Duodenal mucosa (tissue), 2 donors: Measurements from ENCODE around the gene MDGA2.
"Not testable (repeated sequence)": the region's sequence is repeated elsewhere in the genome, so short reads cannot be mapped to it uniquely, and the experiment has no call there.

Experiments
- H3K27ac ChIP-seq: one replicate; pipeline ENCODE4 v1.7.0; 2013; ENCODE audit warnings: low read depth, low read length
- H3K27me3 ChIP-seq, 2 donors: one replicate each; pipeline ENCODE4 v1.7.0; 2013; ENCODE audit warnings: low read length in 2 of 2, control low read depth in 1 of 2; ENCODE audit not compliant: insufficient read depth in 2 of 2, control insufficient read depth in 1 of 2
- H3K36me3 ChIP-seq, 2 donors: one replicate each; pipeline ENCODE4 v1.7.0; 2013; ENCODE audit warnings: low read length in 2 of 2, control low read depth in 1 of 2; ENCODE audit not compliant: insufficient read depth in 2 of 2, control insufficient read depth in 1 of 2
- H3K4me1 ChIP-seq, 2 donors: one replicate each; pipeline ENCODE4 v1.7.0; 2013; ENCODE audit warnings: low read length in 2 of 2, control low read depth in 1 of 2; ENCODE audit not compliant: insufficient read depth in 2 of 2, control insufficient read depth in 1 of 2
- H3K4me3 ChIP-seq, 2 donors: one replicate each; pipeline ENCODE4 v1.7.0; 2013; ENCODE audit warnings: low read length in 2 of 2, low read depth in 1 of 2
- H3K9ac ChIP-seq, 2 donors: one replicate each; pipeline ENCODE4 v1.7.0; 2013; ENCODE audit warnings: low read length in 2 of 2, low read depth in 1 of 2
- H3K9me3 ChIP-seq, 2 donors: one replicate each; pipeline ENCODE4 v1.7.0; 2013; ENCODE audit warnings: low read length in 2 of 2, control low read depth in 1 of 2; ENCODE audit not compliant: control insufficient read depth in 1 of 2

MDGA2 gene

DNA sequence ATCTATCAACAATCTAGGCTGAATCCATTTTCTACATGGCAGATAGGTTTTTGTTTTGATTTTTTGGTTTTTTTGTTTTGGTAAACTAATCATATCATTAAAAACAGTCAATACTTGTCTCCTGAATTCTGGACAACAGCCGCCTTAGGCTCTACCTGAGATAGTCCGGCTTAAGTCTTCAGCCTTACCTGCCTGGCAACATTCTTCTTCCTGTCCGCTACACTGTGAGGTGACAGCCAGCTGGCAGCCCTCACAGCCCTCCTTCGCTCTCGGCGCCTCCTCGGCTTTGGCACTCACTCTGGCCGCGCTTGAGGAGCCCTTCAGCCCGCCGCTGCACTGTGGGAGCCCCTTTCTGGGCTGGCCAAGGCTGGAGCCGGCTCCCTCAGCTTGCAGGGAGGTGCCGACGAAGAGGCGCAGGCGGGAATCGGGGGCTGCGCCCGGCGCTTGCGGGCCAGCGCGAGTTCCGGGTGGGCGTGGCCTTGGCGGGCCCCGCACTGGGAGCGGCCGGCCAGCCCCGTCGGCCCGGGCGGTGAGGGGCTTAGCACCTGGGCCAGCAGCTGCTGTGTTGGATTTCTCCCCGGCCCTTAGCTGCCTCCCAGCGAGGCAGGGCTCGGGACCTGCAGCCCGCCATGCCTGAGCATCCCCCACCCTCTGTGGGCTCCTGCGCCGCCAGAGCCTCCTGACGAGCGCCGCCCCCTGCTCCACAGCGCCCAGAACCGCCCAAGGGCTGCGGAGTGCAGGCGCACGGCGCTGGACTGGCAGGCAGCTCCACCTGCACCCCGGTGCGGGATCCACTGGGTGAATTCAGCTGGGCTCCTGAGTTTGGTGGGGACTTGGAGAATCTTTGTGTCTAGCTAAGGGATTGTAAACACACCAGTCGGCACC is 49.0 kb downstream of the MDGA2 start:
- Histone ChIP-seq H3K9ac (no peak overlapping the region), H3K27me3 (no peaks in the 10 kb centered on the region), H3K27ac (no peak overlapping the region), H3K9me3 (peaks cover 0 to 3% of the 10 kb centered on the region in 2 donors), H3K4me1 (no peaks in the 10 kb centered on the region), H3K4me3 (no peak overlapping the region), H3K36me3 (no peaks in the 10 kb centered on the region)

DNA sequence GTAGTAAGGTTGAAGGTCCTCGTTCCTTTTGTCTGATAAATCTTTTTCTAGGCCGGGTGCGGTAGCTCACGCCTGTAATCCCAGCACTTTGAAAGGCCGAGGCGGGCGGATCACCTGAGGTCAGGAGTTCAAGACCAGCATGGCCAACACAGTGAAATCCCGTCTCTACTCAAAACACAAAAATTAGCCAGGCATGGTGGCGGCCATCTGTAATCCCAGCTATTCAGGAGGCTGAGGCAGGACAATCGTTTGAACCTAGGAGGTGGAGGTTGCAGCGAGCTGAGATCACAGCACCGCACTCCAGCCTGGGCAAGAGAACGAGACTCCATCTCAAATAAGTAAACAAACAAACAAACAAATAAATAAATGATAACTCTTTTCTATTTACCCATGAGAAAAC is 51.3 kb downstream of the MDGA2 start:
- not testable (repeated sequence) for H3K4me1 ChIP-seq, H3K36me3 ChIP-seq, H3K9me3 ChIP-seq, H3K27ac ChIP-seq, H3K27me3 ChIP-seq, H3K4me3 ChIP-seq, H3K9ac ChIP-seq

DNA sequence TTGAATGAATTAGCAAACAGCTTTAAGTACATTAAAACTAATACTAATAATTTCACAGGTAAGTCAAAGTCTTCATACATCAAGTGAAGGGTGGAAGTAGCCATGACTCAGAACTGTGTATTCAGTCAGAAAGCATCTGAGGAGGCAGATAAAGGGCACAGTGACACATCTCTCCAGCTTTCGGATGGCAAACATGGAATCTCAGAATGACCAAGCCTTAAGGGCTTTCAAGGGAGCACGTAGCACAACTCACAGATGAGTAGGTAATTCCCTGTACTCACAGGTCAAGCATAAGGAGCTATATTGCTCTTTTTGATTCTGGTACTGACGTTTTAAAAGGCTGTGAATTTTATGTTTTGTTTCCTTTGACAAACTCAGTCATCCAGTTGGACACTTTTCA is 56.0 kb downstream of the MDGA2 start:
- Histone ChIP-seq H3K27me3 (no peaks in the 10 kb centered on the region), H3K9me3 (no peaks in the 10 kb centered on the region), H3K4me1 (no peaks in the 10 kb centered on the region), H3K36me3 (no peaks in the 10 kb centered on the region), H3K27ac (no peak overlapping the region), H3K4me3 (no peak overlapping the region), H3K9ac (no peak overlapping the region)

DNA sequence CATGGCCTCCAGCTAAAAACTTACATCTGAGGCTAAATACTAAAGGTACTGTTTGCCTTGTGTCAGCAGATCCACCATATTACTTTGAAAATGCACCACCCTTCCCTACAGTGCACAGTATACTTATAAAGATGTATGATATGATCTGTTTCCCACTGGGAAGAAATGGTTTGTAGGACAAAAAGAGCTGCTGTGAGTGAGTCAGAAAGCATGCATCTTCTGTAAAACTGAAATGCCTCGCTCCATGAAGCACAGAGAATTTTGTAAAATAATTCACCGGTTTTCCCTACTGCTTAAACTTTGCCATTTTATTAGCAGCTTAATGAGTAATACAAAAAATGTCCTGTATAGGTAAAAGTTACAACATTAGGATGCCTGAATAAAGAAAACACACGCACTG is 68.8 kb downstream of the MDGA2 start:
- Histone ChIP-seq H3K9me3 (no peaks in the 10 kb centered on the region), H3K27ac (no peak overlapping the region), H3K4me3 (no peak overlapping the region), H3K9ac (no peak overlapping the region), H3K4me1 (no peaks in the 10 kb centered on the region), H3K27me3 (no peaks in the 10 kb centered on the region), H3K36me3 (no peaks in the 10 kb centered on the region)

DNA sequence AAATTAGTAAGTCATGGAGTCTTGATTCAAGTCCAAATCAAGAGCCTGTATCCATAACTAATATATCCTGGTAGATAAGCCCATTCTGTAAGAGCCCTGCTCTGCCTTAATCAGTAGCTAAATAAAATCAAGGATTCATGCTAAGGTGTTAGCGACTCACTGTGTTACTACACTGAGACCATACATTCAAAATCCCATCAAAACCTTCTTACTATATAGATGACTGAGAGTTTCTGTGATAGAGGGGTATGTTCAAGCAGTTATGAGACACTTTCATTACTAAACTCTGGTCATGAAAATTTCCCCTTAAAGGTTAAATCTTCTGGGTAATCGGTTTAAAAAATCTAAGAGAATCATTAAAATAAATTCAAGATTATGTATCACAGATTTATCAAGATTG is 78.5 kb downstream of the MDGA2 start:
- Histone ChIP-seq H3K27ac (no peak overlapping the region), H3K4me3 (no peak overlapping the region), H3K4me1 (no peaks in the 10 kb centered on the region), H3K27me3 (no peaks in the 10 kb centered on the region), H3K9me3 (peaks cover 0 to 3% of the 10 kb centered on the region in 2 donors), H3K36me3 (no peaks in the 10 kb centered on the region), H3K9ac (no peak overlapping the region)

DNA sequence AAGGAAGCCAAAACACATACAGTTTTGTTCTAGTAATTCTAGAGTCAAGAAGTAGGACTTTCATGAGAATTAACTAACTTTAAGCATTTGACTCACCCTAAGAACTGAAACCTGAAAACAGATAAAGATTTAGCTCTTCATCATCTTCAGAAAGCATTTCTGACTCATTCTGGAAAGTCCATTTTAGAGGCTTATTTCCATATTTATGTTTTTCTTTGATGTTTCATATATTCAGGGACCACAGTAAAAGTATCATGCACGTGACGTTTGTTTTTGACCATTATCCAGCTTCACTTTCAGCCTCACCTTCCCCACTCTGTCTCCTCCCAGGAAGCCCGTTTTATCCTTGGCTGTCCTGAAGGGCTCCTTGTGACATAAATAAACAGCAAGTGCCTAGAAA is 79.2 kb downstream of the MDGA2 start:
- Histone ChIP-seq H3K4me1 (no peaks in the 10 kb centered on the region), H3K4me3 (no peak overlapping the region), H3K36me3 (no peaks in the 10 kb centered on the region), H3K27me3 (no peaks in the 10 kb centered on the region), H3K9me3 (peaks cover 0 to 3% of the 10 kb centered on the region in 2 donors), H3K9ac (no peak overlapping the region), H3K27ac (no peak overlapping the region)

DNA sequence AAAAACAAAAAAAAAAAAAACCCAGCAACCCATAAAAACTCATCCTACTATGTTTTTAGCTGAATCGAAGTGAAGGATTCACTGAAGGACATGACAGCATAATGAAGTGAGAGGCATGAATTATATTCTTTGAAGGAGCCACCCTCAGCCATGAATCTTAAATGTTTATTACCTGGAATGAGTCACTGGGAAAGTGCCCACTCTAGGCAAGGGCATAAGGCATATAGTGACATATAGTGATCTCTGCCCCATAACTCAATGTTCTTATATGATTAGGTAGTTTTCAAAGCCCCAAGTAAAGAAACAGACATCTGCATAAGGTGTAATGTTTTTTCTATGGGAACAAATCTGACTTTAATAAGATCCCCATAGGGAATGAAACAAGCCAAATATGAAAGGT is 79.9 kb downstream of the MDGA2 start:
- Histone ChIP-seq H3K27me3 (no peaks in the 10 kb centered on the region), H3K9me3 (peaks cover 0 to 3% of the 10 kb centered on the region in 2 donors), H3K27ac (no peak overlapping the region), H3K4me1 (no peaks in the 10 kb centered on the region), H3K4me3 (no peak overlapping the region), H3K9ac (no peak overlapping the region), H3K36me3 (no peaks in the 10 kb centered on the region)

DNA sequence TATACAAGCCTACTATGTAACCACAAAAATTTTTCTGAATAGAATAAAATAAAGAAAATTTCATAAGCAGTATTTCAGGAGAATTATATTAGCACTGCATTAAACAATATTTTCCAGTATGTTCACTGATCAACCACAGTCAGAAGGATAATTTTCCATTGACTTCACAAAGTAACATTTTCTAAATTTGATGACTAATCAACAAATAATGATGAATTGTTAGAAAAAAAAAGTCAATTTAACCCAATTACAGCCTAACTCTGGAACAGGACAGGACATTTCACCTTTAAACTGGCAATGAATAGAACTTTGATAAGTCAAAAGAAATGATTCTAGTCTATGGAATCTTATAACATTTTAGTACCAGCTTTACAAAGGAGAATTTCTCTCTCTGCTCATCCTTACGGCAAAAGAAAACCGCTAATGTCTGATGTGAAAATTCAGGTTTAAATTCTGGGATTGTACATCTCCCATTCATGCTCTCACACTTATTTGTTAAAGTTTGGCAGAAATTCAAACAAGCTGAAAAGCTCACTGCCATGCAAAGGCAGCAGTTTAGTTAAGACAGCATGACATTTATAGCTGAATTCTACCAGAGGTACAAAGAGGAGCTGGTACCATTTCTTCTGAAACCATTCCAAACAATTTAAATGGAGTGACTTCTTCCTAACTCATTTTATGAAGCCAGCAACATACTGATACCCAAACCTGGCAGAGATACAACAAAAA is 84.5 kb downstream of the MDGA2 start:
- no peak overlapping the region for H3K9ac ChIP-seq
- peaks cover 0 to 5% of the 10 kb centered on the region in 2 donors for H3K9me3 ChIP-seq
- no peak overlapping the region for H3K27ac ChIP-seq
- H3K4me3 ChIP-seq: no peak overlapping the region
- no peaks in the 10 kb centered on the region for H3K4me1 ChIP-seq
- no peaks in the 10 kb centered on the region for H3K36me3 ChIP-seq
- H3K27me3 ChIP-seq: no peaks in the 10 kb centered on the region

DNA sequence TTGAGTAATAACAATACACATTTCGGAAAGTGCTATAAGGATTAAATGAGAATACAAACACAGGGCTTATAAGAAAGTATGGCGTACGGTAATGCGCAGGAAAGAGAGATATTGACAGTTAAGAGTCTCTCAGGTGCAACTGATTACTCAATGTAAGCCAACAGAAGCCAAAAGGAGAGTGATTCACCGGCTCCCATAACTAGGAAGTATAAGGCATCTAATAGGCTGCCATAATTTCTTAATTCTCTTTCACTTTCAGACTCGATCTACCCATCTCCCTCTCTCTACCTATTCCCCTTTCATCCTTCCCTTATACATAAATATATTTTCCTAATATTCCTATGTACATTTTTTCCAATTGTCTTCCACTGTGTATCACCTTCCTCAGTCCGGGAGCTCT is 90.0 kb downstream of the MDGA2 start:
- Histone ChIP-seq H3K36me3 (no peaks in the 10 kb centered on the region), H3K9me3 (peaks cover 0 to 5% of the 10 kb centered on the region in 2 donors), H3K27me3 (no peaks in the 10 kb centered on the region), H3K4me3 (no peak overlapping the region), H3K27ac (no peak overlapping the region), H3K9ac (no peak overlapping the region), H3K4me1 (no peaks in the 10 kb centered on the region)

DNA sequence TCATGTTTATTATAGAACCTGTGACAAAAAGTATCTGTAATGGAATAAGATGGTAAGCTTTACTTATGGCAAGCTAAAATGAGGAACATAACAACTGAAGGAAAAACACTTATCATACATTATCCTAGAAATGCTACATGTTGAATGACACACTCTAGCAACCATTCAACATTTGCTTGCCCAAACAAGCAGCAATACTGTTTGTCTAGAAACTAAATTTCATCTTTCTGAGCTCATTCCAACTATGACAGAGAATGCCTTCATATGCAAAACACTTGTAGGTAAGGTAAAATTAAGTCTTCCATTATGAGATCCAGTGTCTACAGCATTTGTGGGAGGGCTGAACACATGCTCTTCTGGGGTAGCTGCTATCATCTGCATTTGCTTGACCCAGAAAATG is 108.1 kb downstream of the MDGA2 start:
- H3K27me3 ChIP-seq: no peaks in the 10 kb centered on the region
- no peak overlapping the region for H3K4me3 ChIP-seq
- H3K36me3 ChIP-seq: no peaks in the 10 kb centered on the region
- no peak overlapping the region for H3K9ac ChIP-seq
- no peaks in the 10 kb centered on the region for H3K4me1 ChIP-seq
- H3K9me3 ChIP-seq: peaks cover 0 to 4% of the 10 kb centered on the region in 2 donors
- H3K27ac ChIP-seq: no peak overlapping the region
